HepG2 (cell line): ENCODE measurements around the gene GPR22. TPM values are rescaled to one million over a fixed set of nuclear protein-coding genes. Genes with fewer than 3 reads are reported as not detected.

ENCODE experiments used
- ATAC-seq: fragments of 200-7000 bp; cut with Tn5 transposase; 3 replicates; pipeline ENCODE4 v1.9.1; 2020; ENCODE audit warnings: mild to moderate bottlenecking, moderate library complexity
- BruUV-seq: library from RNA; stranded (reverse); fragments of 400-500 nt; replicated peaks from 2 replicates; lab custom pipeline; 2021; lab: Mats Ljungman, UMichigan
- CTCF ChIA-PET: fragments of 300-600 bp; formaldehyde crosslinking; extraction: SDS; loops from one replicate; lab custom pipeline; 2021; ENCODE audit warnings: low total read pairs, inconsistent platforms, low intra/inter-chr PET ratio; lab: Yijun Ruan, JAX
- POLR2A ChIA-PET: fragments of 350-600 bp; sonication (Branson Sonifier 250); formaldehyde crosslinking; loops from one replicate; lab custom pipeline; 2020; ENCODE audit warnings: antibody characterized with exemption, inconsistent platforms; lab: Yijun Ruan, JAX
- DNase-seq: peaks from one replicate; pipeline ENCODE4 v3.0.0-alpha.2; 2015; ENCODE audit warnings: low spot score
- FAIRE-seq: peaks from 3 replicates; lab custom pipeline; 2011; peaks lifted over from hg19 to GRCh38; lab: Jason Lieb, UNC
- H2AFZ ChIP-seq: one replicate; pipeline ENCODE4 v1.6.1; 2011; ENCODE audit warnings: low read length, inconsistent platforms
- H3K27ac ChIP-seq: fragments of 300-600 bp; 3 replicates; pipeline ENCODE4 v1.8.0; 2011; ENCODE audit warnings: mixed run types, mild to moderate bottlenecking, mixed read lengths, low read length, inconsistent platforms; ENCODE audit not compliant: insufficient read depth; ENCODE audit errors: extremely low read length
- H3K27me3 ChIP-seq, 2 experiments: fragments of 200-600 bp in 1 of 2; 2 replicates in 1 of 2; 3 replicates in 1 of 2; pipeline versions ENCODE4 v1.6.0 to v1.8.0; 2011; ENCODE audit warnings: low read length in 2 of 2, mild to moderate bottlenecking in 2 of 2, moderate library complexity in 2 of 2, inconsistent platforms in 1 of 2; ENCODE audit not compliant: insufficient read depth in 2 of 2, control insufficient read depth in 1 of 2
- H3K36me3 ChIP-seq, 2 experiments: fragments of 200-600 bp in 1 of 2; replicated peaks in 1 of 2; 2 replicates in 1 of 2; 3 replicates in 1 of 2; pipeline versions ENCODE4 v1.5.1 to v1.8.0; 2011; ENCODE audit warnings: low read length in 2 of 2, inconsistent platforms in 1 of 2; ENCODE audit not compliant: insufficient read depth in 2 of 2, control insufficient read depth in 1 of 2
- H3K4me1 ChIP-seq: 2 replicates; pipeline ENCODE4 v1.5.1; 2012; ENCODE audit warnings: low read length, inconsistent platforms; ENCODE audit not compliant: insufficient read depth
- H3K4me2 ChIP-seq: 2 replicates; pipeline ENCODE4 v1.6.0; 2011; ENCODE audit warnings: low read depth, low read length, inconsistent platforms
- H3K4me3 ChIP-seq, 3 experiments: fragments of 200-600 bp in 1 of 3; sonication (generic), shearing (Covaris generic) in 1 of 3; replicated peaks in 1 of 3; 2 replicates each; pipeline ENCODE4 v1.5.1; 2011 to 2016; ENCODE audit warnings: low read length in 3 of 3, inconsistent platforms in 2 of 3, low read depth in 2 of 3, mild to moderate bottlenecking in 2 of 3, control low read depth in 1 of 3, mixed read lengths in 1 of 3; ENCODE audit not compliant: insufficient read depth in 1 of 3
- H3K79me2 ChIP-seq: one replicate; pipeline ENCODE4 v1.6.1; 2011; ENCODE audit warnings: low read length, inconsistent platforms; ENCODE audit not compliant: insufficient read depth
- H3K9ac ChIP-seq: 2 replicates; pipeline ENCODE4 v1.6.0; 2011; ENCODE audit warnings: mild to moderate bottlenecking, low read depth, low read length, inconsistent platforms; ENCODE audit not compliant: insufficient read depth
- H3K9me3 ChIP-seq: 2 replicates; pipeline ENCODE4 v1.5.1; 2012; ENCODE audit warnings: mild to moderate bottlenecking, low read length
- H4K20me1 ChIP-seq: 2 replicates; pipeline ENCODE4 v1.6.0; 2011; ENCODE audit warnings: inconsistent platforms, mild to moderate bottlenecking, low read length, moderate library complexity; ENCODE audit not compliant: insufficient read depth
- FUBP1 ChIP-seq: sonication (generic); formaldehyde crosslinking; IDR thresholded peaks from 2 replicates; pipeline ENCODE4 v1.5.1; 2020; ENCODE audit warnings: missing genetic modification reagents, mild to moderate bottlenecking, borderline replicate concordance
- KDM4B ChIP-seq: sonication (generic); formaldehyde crosslinking; IDR thresholded peaks from 2 replicates; pipeline ENCODE4 v1.4.0; 2020; ENCODE audit warnings: missing genetic modification reagents
- MXI1 ChIP-seq: IDR thresholded peaks from 3 replicates; pipeline ENCODE4 v1.6.1; 2012; ENCODE audit warnings: low read depth, low read length, inconsistent platforms, borderline replicate concordance
- NFRKB ChIP-seq: fragments of 450-650 bp; IDR thresholded peaks from 2 replicates; pipeline ENCODE4 v1.6.1; 2017
- NR0B2 ChIP-seq: sonication (generic); formaldehyde crosslinking; IDR thresholded peaks from 2 replicates; pipeline ENCODE4 v1.4.0; 2020; ENCODE audit warnings: mild to moderate bottlenecking, missing genetic modification reagents
- NR2F6 ChIP-seq, 2 experiments: IDR thresholded peaks; 2 replicates each; pipeline ENCODE4 v1.6.1; 2016; ENCODE audit warnings: antibody characterized with exemption in 1 of 2, mild to moderate bottlenecking in 1 of 2
- SCMH1 ChIP-seq: sonication (generic); formaldehyde crosslinking; IDR thresholded peaks from 2 replicates; pipeline ENCODE4 v1.9.0; 2021; ENCODE audit warnings: missing genetic modification reagents, mild to moderate bottlenecking, borderline replicate concordance
- SMAD3 ChIP-seq: sonication (generic); formaldehyde crosslinking; IDR thresholded peaks from 2 replicates; pipeline ENCODE4 v1.4.0; 2020; ENCODE audit warnings: missing genetic modification reagents
- UBTF ChIP-seq: sonication (generic); formaldehyde crosslinking; IDR thresholded peaks from 2 replicates; pipeline ENCODE4 v1.4.0; 2020; ENCODE audit warnings: mild to moderate bottlenecking, missing genetic modification reagents
- ZBTB10 ChIP-seq: sonication (generic); formaldehyde crosslinking; IDR thresholded peaks from 2 replicates; pipeline ENCODE4 v1.4.0; 2020; ENCODE audit warnings: missing genetic modification reagents, borderline replicate concordance
- ZBTB49 ChIP-seq: sonication (generic); formaldehyde crosslinking; IDR thresholded peaks from 2 replicates; pipeline ENCODE4 v1.4.0; 2020; ENCODE audit warnings: missing genetic modification reagents, borderline replicate concordance
- ZFP90 ChIP-seq: sonication (generic); formaldehyde crosslinking; IDR thresholded peaks from 2 replicates; pipeline ENCODE4 v1.8.0; 2022; ENCODE audit warnings: missing genetic modification reagents, mild to moderate bottlenecking, inconsistent platforms, borderline replicate concordance
- ZNF446 ChIP-seq: sonication (generic); formaldehyde crosslinking; IDR thresholded peaks from 2 replicates; pipeline ENCODE4 v1.5.0; 2020; ENCODE audit warnings: mild to moderate bottlenecking, missing genetic modification reagents
- ZNF670 ChIP-seq: sonication (generic); formaldehyde crosslinking; IDR thresholded peaks from 2 replicates; pipeline ENCODE4 v1.8.0; 2022; ENCODE audit warnings: mild to moderate bottlenecking, missing genetic modification reagents, borderline replicate concordance
- WGBS: methylation state at CpG from one replicate; pipeline ENCODE4 v1.1.6; 2017; ENCODE audit warnings: low lambda C conversion rate; 5-methylcytosine and 5-hydroxymethylcytosine counted together
- in situ Hi-C: cut with HindIII; loops from 2 replicates; pipeline ENCODE4 v1.10.0; 2017; ENCODE audit warnings: low pct_unique_long_range_greater_than_20kb; ENCODE audit not compliant: extremely low pct_ligation_motif_present
- intact Hi-C: fragments of 100-400 bp; cut with micrococcal nuclease; formaldehyde crosslinking; loops from one replicate; pipeline ENCODE4 v1.10.0; 2022; ENCODE audit not compliant: unreplicated experiment
- polyA plus RNA-seq, 8 experiments: library from polyadenylated mRNA; depleted of rRNA in 3 of 8; stranded (reverse) in 7 of 8; unstranded in 1 of 8; fragments of >200 nt; fragmentation: Illumina TruSeq in 4 of 8; extraction: Trizol in 4 of 8; gene quantifications; 2 replicates each; pipeline versions ENCODE4 v1.2.1 to v1.2.3, GENCODE V29; 2011 to 2016; ENCODE audit warnings: low read depth in 4 of 8, missing spikeins in 1 of 8, mixed read lengths in 1 of 8; ENCODE audit not compliant: insufficient read depth in 1 of 8
- total RNA-seq, 5 experiments: library from RNA; depleted of rRNA; stranded (reverse); fragments of >200 nt; fragmentation: Illumina TruSeq; extraction: Trizol; gene quantifications; 2 replicates each; pipeline ENCODE4 v1.2.3, GENCODE V29; 2016; ENCODE audit warnings: low read depth in 1 of 5

The GPR22 gene
- total and polyA plus RNA-seq, 2 of the 13 experiments (the other 11 are each of a cell fraction or from before 2014, with no cell fraction given): not detected

- TF ChIP-seq ZBTB49 (CRISPR knock-in tag) (no peak), ZNF670 (CRISPR knock-in tag) (no peak), NFRKB (no peak), ZNF446 (CRISPR knock-in tag) (no peak), ZBTB10 (CRISPR knock-in tag) (no peak), SCMH1 (no peak), MXI1 (no peak), KDM4B (no peak), NR2F6 (IDR thresholded peaks at IDR 0.05) (no peak), NR2F6 (CRISPR knock-in tag; IDR thresholded peaks at IDR 0.05) (no peak)
Observed at GRCh38 chr7:107495516-107495915, 25.7 kb downstream of the GPR22 start (continued).

- Histone ChIP-seq H3K79me2 (peaks cover 8% of the 10 kb centered on the region), H3K9ac (no peak overlapping the region), H3K9me3 (no peaks in the 10 kb centered on the region), H3K36me3 (no peaks in the 10 kb centered on the region), H3K4me1 (no peaks in the 10 kb centered on the region), H2AFZ (no peak overlapping the region), H3K27ac (no peak overlapping the region), H4K20me1 (no peaks in the 10 kb centered on the region), H3K4me3 (no peak overlapping the region), H3K4me2 (no peak overlapping the region), H3K27me3 (no peaks in the 10 kb centered on the region)
- no peak for DNase-seq
- intact Hi-C loops (loop anchor here (5.0 kb wide), 1 partner anchor 352 kb away; no protein-coding TSS in a partner anchor), in situ Hi-C loops (no loop called here)
- ChIA-PET CTCF (no interaction called here), POLR2A (no interaction called here)
- no TSS peak for BruUV-seq
- no peak for FAIRE-seq
- 96% methylated on average over 4 of the region's 4 CpGs for WGBS
- ATAC-seq: no peak
- TF ChIP-seq FUBP1 (CRISPR knock-in tag): no peak
- TF ChIP-seq NFRKB: no peak
- no peak for TF ChIP-seq NR0B2
- no peak for TF ChIP-seq UBTF
- TF ChIP-seq ZFP90: no peak
- TF ChIP-seq SMAD3: no peak
Observed at GRCh38 chr7:107499731-107500130, 29.9 kb downstream of the GPR22 start.
